Kidney epithelial cell (primary cell): ENCODE data around the gene PSMD7. TPM values are rescaled to one million over a fixed set of nuclear protein-coding genes. Genes with fewer than 3 reads are reported as not detected.

Experiments
- DNase-seq: peaks from one replicate; pipeline ENCODE4 v3.0.0-alpha.2; 2010; ENCODE audit warnings: low read depth
- H3K27me3 ChIP-seq: 2 replicates; pipeline ENCODE4 v1.6.0; 2011; ENCODE audit warnings: low read length; ENCODE audit not compliant: control insufficient read depth, insufficient read depth
- H3K36me3 ChIP-seq: 2 replicates; pipeline ENCODE4 v1.5.1; 2011; ENCODE audit warnings: low read length; ENCODE audit not compliant: control insufficient read depth, insufficient read depth
- H3K4me3 ChIP-seq: 2 replicates; pipeline ENCODE4 v1.5.1; 2011; ENCODE audit warnings: low read depth, mild to moderate bottlenecking, control low read depth, low read length
- total RNA-seq: library from RNA; depleted of rRNA; stranded (reverse); fragments of >200 nt; gene quantifications from 2 replicates; pipeline ENCODE4 v1.2.3, GENCODE V29; 2015
- TF ChIP-seq, protein P1 (sequence below): IDR thresholded peaks from 2 replicates; pipeline ENCODE4 v1.5.1; 2011; ENCODE audit warnings: mild to moderate bottlenecking, moderate library complexity, low read length, control low read depth, inconsistent platforms; ENCODE audit not compliant: insufficient read depth, poor library complexity, severe bottlenecking

PSMD7 gene
- 79.6 and 87.9 TPM in 2 replicates for total RNA-seq

DNA sequence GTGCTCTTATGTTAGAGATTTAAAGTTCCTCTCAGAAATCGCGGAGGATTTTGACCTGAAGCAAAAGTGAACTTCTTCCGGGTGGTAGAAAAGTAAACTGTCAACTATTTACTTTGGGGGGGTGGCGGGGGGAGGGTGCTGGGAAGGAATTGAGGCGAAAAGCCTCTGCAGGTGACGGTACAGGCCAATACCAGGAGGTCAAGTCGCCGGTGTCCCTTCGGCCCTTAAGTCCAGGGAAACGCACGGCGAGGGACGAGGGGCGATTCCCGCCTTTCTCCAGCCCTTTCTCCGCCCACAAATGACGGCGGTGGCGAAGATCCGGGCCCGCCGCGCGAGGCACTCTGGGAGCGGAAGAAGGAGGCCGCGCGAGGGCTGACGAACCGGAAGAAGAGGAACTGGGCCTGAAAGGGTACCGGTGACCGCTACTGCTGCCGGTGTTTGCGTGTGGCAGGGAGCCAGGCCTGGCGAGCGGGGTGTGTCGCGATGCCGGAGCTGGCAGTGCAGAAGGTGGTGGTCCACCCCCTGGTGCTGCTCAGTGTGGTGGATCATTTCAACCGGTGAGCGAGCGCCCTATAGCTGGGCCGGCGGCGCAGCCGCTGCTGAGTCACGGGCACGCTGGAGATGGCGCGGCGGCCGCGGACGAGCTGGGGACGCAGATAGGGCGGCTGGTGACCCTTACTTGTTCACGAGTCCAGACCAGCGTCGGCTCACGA is at the start of gene PSMD7:
Gene PSMD7, plus strand, starts transcription at position 383 of the 713 bp plus-strand sequence. Its CDS starts 101 bp downstream, at position 484.
- no peaks in the 10 kb centered on the region for H3K36me3 ChIP-seq
- H3K27me3 ChIP-seq, result no peaks in the 10 kb centered on the region
- peak within 1 kb of the TSS; percentile 88 for H3K4me3 ChIP-seq
- peak; percentile 31 for DNase-seq
- TF ChIP-seq, protein P1, sequence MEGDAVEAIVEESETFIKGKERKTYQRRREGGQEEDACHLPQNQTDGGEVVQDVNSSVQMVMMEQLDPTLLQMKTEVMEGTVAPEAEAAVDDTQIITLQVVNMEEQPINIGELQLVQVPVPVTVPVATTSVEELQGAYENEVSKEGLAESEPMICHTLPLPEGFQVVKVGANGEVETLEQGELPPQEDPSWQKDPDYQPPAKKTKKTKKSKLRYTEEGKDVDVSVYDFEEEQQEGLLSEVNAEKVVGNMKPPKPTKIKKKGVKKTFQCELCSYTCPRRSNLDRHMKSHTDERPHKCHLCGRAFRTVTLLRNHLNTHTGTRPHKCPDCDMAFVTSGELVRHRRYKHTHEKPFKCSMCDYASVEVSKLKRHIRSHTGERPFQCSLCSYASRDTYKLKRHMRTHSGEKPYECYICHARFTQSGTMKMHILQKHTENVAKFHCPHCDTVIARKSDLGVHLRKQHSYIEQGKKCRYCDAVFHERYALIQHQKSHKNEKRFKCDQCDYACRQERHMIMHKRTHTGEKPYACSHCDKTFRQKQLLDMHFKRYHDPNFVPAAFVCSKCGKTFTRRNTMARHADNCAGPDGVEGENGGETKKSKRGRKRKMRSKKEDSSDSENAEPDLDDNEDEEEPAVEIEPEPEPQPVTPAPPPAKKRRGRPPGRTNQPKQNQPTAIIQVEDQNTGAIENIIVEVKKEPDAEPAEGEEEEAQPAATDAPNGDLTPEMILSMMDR, result no peak

GRCh38 chr16:74249254-74249653 is 47.4 kb upstream of the PSMD7 start:
- Histone ChIP-seq H3K4me3 (no peak overlapping the region), H3K27me3 (no peaks in the 10 kb centered on the region), H3K36me3 (no peaks in the 10 kb centered on the region)
- DNase-seq, result no peak
- TF ChIP-seq, protein P1, result no peak

DNA sequence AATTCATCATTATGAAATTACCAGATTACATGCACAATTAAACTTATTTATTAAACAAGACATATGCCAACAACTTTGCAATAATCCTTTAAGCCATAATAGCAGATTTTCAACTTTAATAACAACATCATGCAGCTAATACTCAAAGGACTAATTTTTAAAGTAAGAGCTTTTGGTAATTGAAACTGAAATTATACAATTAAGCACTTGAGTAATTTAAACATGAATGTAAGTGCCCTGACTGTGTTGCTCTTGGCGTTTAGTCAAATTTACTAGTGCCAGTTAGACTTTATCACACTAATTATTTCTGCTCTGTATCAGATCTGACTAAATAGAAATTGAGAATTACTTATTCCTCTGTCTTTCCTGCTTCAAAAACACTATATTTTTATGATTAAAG is 46.8 kb upstream of the PSMD7 start:
- Histone ChIP-seq H3K36me3 (no peaks in the 10 kb centered on the region), H3K27me3 (no peaks in the 10 kb centered on the region), H3K4me3 (no peak overlapping the region)
- TF ChIP-seq, protein P1, result no peak
- no peak for DNase-seq

- DNase-seq, result no peak
- Histone ChIP-seq H3K4me3 (no peak overlapping the region), H3K27me3 (no peaks in the 10 kb centered on the region), H3K36me3 (no peaks in the 10 kb centered on the region)
- TF ChIP-seq, protein P1, result no peak
Measured at GRCh38 chr16:74252329-74252728, 44.3 kb upstream of the PSMD7 start.

DNA sequence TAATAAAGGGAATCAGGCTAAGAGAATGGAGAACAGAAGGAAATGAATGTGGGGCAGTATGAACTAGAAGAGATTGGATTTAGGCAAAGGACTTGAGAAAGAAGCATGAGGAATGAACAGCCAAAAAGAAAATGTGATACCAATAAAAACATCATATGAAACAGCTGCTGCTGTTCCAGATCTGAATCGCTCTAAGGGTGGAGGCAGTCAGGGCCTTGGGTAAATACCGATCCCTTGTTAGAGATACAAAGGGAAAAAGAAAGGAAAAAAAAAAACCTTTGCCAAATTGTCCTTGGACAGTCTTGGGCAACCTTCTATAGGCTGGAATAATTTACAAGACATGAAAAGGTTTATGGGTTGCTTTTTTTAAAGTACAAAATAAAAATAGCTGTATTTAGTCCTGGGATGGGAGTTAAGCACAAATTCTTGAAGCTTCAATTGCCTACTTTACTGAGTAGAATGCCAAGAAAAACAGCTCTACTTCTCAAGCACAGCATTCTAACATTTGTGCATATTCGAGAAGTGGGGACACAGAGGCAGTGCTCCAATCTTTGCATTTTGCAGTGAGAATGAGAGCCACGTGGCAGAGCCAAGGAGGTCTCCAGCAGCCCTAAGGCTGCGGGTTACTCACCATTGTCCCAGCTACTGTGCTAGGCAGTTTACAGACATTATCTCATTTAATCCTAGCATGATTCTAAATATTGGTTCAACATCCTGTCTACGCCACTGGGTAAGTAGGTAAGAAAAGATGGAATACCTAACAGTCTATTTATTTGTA is 43.3 kb upstream of the PSMD7 start:
- Histone ChIP-seq H3K36me3 (no peaks in the 10 kb centered on the region), H3K27me3 (no peaks in the 10 kb centered on the region), H3K4me3 (no peak overlapping the region)
- TF ChIP-seq, protein P1, result no peak
- no peak for DNase-seq
